Muscle of back (tissue), 11 donors: Measurements from ENCODE around the gene RAB32. TPM values are rescaled to one million over a fixed set of nuclear protein-coding genes. Genes with fewer than 3 reads are reported as not detected.

Experiments used
- DNase-seq, 3 donors: peaks; one replicate each; pipeline versions ENCODE4 v3.0.0 to v3.0.0-alpha.2; 2013
- polyA plus RNA-seq, 10 donors: library from polyadenylated mRNA; unstranded; fragments of 120-200 nt; gene quantifications; one replicate each; pipeline ENCODE4 v1.2.1, GENCODE V29; 2013; ENCODE audit not compliant: insufficient read length in 10 of 10

Gene RAB32
- polyA plus RNA-seq, 10 donors = 14.7 to 29.3 (median 18.1) TPM

DNA sequence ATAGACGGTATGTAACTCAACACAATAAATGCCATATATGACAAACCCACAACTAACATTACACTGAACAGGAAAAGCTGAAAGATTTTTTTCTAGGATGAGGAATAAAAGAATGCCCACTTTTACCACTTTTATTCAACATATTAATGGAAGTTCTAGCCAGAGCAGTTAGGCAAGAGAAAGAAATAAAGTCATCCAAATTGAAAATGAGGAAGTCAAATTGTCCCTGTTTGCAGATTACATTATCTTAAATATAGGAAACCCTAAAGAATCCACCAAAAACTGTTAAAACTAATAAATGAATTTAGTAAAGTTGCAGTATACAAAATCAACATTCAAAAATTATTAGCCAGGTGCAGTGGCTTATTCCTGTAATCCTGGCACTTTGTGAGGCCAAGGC lies 30.6 kb downstream of the RAB32 start:
- DNase-seq = no peak

DNA sequence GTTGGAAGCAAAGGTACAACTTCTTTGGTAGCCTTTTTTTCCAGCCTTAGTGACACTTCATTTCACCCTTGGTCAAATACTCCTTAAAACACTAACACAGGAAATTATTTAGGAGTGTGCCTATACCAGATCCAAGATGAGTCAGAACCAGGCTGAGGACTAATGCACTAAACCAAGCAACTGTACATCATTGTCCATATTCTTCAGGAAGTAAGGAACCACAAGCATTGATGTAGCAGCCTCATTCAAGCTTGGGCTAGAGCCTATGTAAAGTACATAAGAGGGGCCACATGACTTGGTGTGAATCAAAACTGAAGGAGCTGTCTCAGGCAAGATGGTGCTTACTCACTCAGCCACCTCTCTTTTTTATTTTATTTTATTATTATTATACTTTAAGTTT lies 34.4 kb downstream of the RAB32 start:
- DNase-seq = no peak

DNA sequence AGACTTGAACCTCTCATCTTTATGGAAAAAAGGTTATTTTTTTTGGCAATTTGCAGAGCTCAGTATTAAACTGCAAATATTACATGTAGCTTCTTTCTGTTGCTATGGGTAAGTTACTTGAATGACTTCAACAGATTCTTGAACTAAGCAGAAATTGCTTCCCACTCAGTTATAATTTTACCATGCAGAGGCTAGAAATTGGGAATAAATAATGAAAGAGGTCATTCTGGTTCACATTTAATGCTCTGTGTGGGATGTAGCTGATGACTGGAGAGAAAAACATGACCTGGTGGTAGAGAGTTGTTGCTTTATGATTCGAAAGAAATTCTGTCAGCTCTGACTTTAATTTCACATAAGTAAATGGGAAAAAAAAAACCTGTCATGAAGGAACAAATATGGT lies 38.3 kb downstream of the RAB32 start:
- DNase-seq = no peak

DNA sequence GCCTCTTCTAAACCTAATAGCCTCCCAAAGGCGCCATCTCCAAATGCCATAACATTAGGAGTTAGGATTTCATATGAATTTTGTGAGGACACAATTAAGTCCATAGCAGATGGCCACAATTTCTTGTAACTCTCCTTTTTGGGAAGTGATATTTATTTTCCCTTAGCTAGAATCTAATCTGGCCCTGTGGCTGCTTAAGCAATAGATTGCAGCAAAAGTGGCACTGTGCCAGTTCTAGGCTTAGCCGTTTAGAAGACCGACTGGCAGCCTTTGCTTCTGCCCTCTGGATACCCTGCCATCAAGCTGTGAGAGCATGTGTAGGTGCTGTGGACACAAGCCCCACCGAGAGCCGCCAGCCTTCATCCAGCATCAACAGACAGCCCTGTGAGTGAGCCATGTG lies 39.2 kb downstream of the RAB32 start:
- DNase-seq = peak in 1 of 3 donors; percentile 22

DNA sequence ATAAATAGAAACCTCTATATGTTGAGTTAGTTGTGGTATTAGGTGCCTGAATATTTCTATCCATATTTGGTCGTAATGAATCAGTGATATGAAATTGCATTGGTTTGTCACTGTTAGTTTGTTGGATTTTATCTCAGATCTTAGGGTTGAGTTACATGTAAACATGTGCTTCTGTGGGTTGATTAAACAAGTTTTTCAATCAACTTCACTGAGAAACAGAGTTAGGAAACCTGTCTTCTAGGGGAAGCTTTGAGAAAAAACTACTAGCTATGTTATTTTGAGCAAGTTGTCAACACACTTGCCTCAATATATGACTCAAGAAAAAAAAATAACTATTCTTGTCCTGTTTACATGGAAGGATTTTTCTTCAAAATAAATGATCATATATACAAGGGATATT lies 40.3 kb downstream of the RAB32 start:
- DNase-seq = no peak

- no peak for DNase-seq
These were observed 43.8 kb downstream of the RAB32 start for GRCh38 chr6:146587459-146587858.

DNA sequence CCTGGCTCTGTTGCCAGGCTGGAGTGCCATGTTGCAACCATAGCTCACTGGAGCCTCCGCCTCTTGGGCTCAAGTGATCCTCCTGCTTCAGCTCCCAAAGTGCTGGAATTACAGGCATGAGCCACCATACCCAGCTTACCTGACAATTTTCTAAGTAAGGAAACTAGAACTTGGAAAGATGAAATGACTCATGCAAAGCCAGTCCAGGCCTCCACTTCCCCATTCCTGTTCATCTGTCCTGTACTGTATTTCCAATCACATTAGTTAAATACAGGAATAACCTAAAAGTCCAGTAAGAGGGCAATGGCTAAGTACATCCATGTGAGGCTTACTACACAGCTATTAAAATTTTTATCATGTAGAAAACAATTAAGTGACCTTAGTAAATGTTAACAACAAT lies 46.9 kb downstream of the RAB32 start:
- no peak for DNase-seq

GRCh38 chr6:146592451-146592850 lies 48.8 kb downstream of the RAB32 start:
- DNase-seq = no peak

- DNase-seq = no peak
These were observed 50.4 kb downstream of the RAB32 start for GRCh38 chr6:146593986-146594385.

DNA sequence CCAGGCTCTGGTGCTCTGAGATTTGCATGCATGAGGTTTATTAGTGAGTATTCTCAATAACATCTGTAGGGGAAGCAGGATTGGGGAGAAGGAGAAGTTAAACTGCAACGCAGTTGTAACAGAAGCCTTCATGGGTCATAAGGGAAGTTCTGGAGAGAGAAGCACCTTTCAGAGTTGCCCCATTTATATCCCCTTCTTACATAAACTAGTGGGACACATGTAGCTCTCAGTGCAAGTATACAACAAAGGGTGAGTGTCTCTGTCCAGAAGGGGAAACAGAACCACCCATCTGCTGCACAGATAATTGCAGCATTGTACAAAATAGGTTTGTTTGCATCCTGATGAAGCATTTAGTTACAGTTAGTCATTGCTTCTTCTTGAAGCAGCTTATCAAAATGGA lies 50.9 kb downstream of the RAB32 start:
- DNase-seq = peak in 2 of 3 donors; percentile 1 to 10

GRCh38 chr6:146595972-146596731 lies 52.5 kb downstream of the RAB32 start:
- peak; percentile 12 to 31 (median 16) for DNase-seq

- peak; percentile 35 to 82 (median 71) for DNase-seq
These were observed 55.3 kb downstream of the RAB32 start, which contains the start of gene ADGB for GRCh38 chr6:146598772-146599405. ADGB (plus strand) TSS chr6:146598972; CDS start chr6:146599041, 69 bp downstream.

DNA sequence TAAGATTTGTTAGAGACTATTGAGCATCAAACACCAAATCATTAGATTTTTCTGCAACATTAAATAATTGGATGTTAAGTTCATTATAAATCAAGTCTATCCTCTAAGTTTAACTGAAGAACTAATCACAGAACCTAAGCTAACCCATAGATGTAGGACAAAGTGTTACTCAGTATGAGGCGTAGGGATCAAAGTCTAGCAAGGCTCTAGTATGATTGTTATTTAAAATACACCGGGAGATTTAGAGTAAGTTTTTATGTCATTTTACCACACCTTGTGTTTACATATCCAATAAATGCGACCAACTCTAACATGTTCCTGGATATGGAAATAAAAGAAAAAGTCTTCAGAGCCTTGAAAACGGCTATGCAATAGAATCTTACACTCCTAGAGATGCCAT lies 57.7 kb downstream of the RAB32 start:
- DNase-seq = no peak

DNA sequence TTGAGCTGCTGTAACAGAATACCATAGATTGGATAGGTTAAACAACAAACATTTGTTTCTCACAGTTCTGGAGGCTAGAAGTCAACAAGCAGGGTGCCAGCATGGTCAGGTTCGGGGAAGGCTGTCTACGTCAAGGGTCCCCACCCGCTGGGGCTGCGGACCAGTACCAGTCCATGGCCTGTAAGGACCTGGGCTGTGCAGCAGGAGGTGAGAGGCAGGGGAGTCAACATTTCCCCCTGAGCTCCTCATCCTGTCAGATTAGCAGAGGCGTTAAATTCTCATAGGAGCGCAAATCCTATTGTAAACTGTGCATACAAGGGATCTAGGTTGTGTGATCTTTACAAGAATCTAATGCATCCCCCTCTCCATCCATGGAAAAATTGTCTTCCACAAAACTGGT lies 58.9 kb downstream of the RAB32 start:
- DNase-seq = no peak

Other genes with a start within 250 kb of the RAB32 start
- under 1 TPM in 1 of 10 donors, not detected in 9; 0.04 TPM for gene ADGB, start 55.1 kb downstream of the RAB32 start, polyA plus RNA-seq